Brain microvascular endothelial cell (primary cell): Measurements from ENCODE around the gene PPT1.

Experiments used
- DNase-seq: peaks from one replicate; pipeline ENCODE4 v3.0.0-alpha.2; 2020
- H3K27ac ChIP-seq: fragments of 250-450 bp; sonication (Bioruptor Pico); 2 replicates; pipeline ENCODE4 v1.5.1; 2020; ENCODE audit warnings: mild to moderate bottlenecking, moderate library complexity
- H3K27me3 ChIP-seq: fragments of 250-450 bp; sonication (Bioruptor Pico); replicated peaks from 2 replicates; pipeline ENCODE4 v1.5.1; 2020; ENCODE audit warnings: mild to moderate bottlenecking
- H3K36me3 ChIP-seq: fragments of 250-450 bp; sonication (Bioruptor Pico); replicated peaks from 2 replicates; pipeline ENCODE4 v1.5.1; 2020; ENCODE audit warnings: mild to moderate bottlenecking
- H3K4me3 ChIP-seq: 2 replicates; pipeline ENCODE4 v1.5.1; 2011; ENCODE audit warnings: low read depth, mild to moderate bottlenecking, control low read depth, low read length, moderate library complexity
- in situ Hi-C: cut with HindIII; loops from 2 replicates; pipeline ENCODE4 v1.10.0; 2017; ENCODE audit warnings: low sequenced_read_pairs, low pct_ligation_motif_present
- TF ChIP-seq, protein P1 (sequence below): IDR thresholded peaks from 2 replicates; pipeline ENCODE4 v1.5.1; 2011; ENCODE audit warnings: low read depth, mild to moderate bottlenecking, moderate library complexity, low read length, control low read depth, inconsistent platforms; ENCODE audit errors: missing control alignments

The PPT1 gene

DNA sequence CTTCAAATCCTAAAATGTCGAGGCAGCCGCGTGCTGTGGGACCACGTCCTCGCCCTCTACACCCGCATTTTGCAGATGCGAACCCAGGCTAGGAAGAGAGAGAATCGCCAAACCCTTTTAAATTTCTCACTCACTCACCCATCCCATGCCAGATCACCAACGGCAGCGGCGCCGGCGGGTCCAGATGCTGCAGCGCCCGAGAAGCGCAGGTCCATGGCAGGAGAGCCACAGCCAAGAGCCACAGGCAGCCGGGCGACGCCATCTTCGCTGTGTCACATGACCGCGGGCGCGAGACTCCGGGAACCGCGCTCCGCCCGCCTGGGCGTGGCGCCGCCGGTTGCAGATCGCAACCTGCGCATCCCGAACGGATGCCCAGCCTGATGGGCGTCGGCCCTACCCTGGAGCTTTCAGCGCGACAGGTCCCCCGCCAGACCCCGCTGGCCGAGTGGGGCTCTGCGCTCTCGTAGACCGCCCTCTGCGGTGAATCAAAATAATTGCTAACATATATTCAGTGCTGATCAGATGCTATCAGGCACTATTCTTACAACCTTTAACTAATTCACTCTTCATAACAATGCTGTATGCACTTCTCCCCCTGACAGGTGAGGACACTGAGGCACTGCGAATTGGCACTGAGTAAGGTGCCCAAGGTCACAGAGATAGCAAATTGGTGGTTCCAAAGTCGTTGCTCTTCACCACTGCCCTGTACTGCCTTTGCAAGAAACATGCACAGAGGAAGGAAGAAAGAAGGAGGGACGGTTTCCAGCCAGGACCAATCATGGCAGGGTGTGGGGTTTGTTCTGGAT, at the start of gene PPT1:
Gene PPT1 (minus strand): TSS at position 276 of the 806 bp plus-strand sequence. CDS start 14 bp downstream, at position 262.
- Histone ChIP-seq H3K27ac (peak within 1 kb of the TSS; percentile 41), H3K27me3 (no peaks in the 10 kb centered on the region), H3K36me3 (no peaks in the 10 kb centered on the region), H3K4me3 (peak within 1 kb of the TSS; percentile 89)
- in situ Hi-C loops = no loop called here
- peak; percentile 46 for DNase-seq
- TF ChIP-seq, protein P1, sequence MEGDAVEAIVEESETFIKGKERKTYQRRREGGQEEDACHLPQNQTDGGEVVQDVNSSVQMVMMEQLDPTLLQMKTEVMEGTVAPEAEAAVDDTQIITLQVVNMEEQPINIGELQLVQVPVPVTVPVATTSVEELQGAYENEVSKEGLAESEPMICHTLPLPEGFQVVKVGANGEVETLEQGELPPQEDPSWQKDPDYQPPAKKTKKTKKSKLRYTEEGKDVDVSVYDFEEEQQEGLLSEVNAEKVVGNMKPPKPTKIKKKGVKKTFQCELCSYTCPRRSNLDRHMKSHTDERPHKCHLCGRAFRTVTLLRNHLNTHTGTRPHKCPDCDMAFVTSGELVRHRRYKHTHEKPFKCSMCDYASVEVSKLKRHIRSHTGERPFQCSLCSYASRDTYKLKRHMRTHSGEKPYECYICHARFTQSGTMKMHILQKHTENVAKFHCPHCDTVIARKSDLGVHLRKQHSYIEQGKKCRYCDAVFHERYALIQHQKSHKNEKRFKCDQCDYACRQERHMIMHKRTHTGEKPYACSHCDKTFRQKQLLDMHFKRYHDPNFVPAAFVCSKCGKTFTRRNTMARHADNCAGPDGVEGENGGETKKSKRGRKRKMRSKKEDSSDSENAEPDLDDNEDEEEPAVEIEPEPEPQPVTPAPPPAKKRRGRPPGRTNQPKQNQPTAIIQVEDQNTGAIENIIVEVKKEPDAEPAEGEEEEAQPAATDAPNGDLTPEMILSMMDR = peak; percentile 41

DNA sequence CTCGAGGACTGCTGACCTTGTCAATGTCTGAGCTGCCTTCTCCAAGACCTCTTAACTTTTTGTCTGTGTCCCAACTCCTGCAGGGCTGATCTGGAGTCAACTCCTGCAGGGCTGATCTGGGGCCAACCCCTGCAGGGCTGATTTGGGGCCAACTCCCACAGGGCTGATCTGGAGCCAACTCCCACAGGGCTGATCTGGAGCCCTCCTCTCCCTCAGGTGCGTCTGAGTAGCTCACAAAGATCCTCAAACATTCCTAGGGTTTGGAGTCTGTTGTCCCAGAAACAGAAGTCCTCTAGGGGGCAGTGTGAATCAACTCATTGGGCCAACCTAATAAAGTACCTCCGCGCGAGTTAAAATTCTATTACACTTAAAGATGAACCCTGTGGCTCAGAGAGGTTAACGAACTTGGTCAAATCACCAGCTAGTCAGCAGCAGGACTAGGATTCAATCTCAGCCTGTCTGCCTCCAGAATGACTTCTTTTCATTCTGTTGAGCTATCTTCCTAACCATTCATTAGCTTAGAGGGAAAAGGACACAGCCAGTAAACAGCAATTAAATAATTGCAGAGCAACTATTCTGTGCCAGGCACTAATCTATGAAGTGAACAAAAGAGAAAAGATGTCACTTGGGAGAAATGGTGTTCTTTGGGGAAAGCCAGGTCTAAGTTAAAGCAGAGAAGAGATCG, 47.0 kb upstream of the PPT1 start:
- H3K36me3 ChIP-seq = no peaks in the 10 kb centered on the region
- no peak overlapping the region for H3K4me3 ChIP-seq
- in situ Hi-C loops = no loop called here
- TF ChIP-seq, protein P1 = peak; percentile 86
- peak; percentile 68 for DNase-seq
- H3K27ac ChIP-seq = no peak overlapping the region
- peaks cover 12% of the 10 kb centered on the region for H3K27me3 ChIP-seq

DNA sequence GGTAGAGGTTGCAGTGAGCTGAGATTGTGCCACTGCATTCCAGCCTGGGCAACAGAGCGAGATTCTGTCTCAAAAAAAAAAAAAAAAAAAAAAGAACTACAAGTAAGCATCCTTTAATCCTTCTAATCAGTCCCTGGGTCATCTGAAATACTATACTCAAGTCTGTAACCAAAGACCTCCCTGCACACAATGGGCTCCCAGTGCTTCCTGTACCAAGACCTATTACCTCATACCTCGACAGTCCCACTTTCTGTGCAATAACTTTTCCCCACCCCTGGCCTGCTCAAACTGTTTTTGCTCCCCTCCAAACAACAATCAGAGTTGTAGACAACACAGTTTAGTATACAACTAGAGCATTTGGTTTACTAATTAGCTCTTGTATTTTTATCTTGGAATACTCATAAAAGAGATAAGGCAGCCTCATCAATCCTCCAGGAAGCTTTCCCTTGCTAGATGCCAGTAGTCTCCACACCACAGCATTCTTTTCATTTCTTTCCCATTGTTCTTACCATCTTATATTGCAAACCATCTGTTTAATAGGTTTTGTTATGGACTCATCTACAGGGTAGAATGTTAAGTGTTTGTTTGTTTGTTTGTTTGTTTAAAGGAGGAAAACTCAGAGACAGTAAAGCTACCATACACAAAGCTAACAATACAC, 45.0 kb upstream of the PPT1 start:
- peak; percentile 2 for DNase-seq
- in situ Hi-C loops = no loop called here
- Histone ChIP-seq H3K4me3 (no peak overlapping the region), H3K27me3 (peaks cover 8% of the 10 kb centered on the region), H3K36me3 (no peaks in the 10 kb centered on the region), H3K27ac (no peak overlapping the region)
- TF ChIP-seq, protein P1 = no peak

DNA sequence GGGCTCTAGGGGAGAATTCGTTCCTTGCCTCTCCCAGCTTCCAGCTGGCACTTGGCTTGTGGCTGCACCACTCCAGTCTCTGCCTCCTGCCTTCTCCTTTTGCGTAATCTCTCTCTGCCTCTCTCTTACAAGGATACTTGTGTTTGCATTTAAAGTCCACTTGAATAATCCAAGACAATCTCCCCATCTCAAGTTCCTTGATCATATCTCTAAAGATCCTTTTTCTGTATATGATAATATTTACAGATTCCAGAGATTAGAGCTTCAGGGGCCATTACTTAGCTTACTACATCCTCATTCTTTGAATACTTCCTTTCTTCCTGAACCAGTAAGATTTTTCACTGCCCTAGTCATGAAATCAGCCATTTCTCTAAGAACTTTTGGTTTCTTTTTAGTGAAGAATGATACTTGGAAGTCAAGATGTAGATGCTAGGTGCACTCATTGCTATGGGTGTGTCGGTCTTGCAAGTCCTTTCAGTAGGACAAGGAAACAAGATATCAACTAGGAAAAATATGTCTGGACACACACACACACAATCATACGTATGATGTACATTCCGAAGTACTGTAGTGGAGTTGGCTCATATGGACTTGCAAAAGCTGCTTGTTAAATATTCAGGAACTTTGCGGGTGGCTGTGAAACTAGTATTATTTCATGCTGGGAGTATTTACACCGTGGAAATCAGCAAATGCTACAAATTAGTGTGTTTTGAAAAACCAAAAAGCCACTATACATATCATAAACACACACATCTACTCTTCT, 43.3 kb upstream of the PPT1 start:
- H3K4me3 ChIP-seq = no peak overlapping the region
- TF ChIP-seq, protein P1 = no peak
- in situ Hi-C loops = no loop called here
- H3K36me3 ChIP-seq = no peaks in the 10 kb centered on the region
- peaks cover 1% of the 10 kb centered on the region for H3K27me3 ChIP-seq
- H3K27ac ChIP-seq = no peak overlapping the region
- DNase-seq = peak; percentile 3

DNA sequence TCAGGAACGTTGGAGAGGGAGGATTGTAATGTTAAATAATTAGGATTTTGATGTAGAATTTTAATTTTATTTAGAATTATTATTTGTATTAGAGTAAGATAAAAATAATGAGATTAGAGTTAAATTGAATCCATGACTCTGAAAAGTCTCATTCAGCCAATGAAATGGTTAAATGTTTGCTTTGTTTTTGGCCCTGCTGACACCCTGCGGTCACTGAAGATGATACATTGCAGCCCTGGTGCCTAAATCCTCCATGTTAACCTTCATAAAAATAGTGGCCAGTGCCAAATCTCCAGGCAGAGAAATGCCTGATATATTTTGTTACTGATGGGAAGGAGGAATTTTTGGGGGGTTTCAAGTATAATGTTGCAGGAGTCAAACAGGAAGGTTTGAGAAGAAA, 36.8 kb upstream of the PPT1 start:
- no peak overlapping the region for H3K27ac ChIP-seq
- in situ Hi-C loops = no loop called here
- DNase-seq = no peak
- TF ChIP-seq, protein P1 = no peak
- H3K36me3 ChIP-seq = no peaks in the 10 kb centered on the region
- H3K27me3 ChIP-seq = peaks cover 3% of the 10 kb centered on the region
- H3K4me3 ChIP-seq = no peak overlapping the region
